IPS-18c (cell line): ENCODE measurements around the gene GIMD1.

Source experiments
- H3K4me3 ChIP-seq: 2 replicates; pipeline ENCODE4 v1.7.0; 2013; ENCODE audit warnings: low read depth, mild to moderate bottlenecking, low read length, moderate library complexity; ENCODE audit not compliant: insufficient read depth
- H3K9me3 ChIP-seq: one replicate; pipeline ENCODE4 v1.6.1; 2013; ENCODE audit warnings: mild to moderate bottlenecking, low read length, moderate library complexity; ENCODE audit not compliant: control insufficient read depth, insufficient read depth

GIMD1 gene

GRCh38 chr4:106362086-106362825, 6.3 kb downstream of the GIMD1 start:
- Histone ChIP-seq H3K4me3 (no peak overlapping the region), H3K9me3 (no peaks in the 10 kb centered on the region)

DNA sequence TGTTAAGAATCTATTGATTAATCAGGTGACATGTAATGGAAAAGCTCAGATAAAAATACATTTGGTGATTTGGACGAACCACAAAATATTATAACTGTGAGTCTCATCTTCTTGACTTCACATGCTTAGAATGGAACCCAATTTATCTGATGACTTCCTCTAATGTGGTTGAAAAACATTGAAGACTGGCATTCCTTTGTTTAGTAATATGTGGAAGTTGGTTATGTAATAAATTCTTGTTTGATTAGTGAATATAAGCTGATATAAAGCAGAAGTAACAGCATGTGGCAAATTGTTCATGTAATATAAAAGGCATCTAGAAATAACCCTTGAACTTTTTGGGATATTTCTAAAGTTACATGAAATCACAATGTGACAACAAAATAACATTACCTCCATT, 9.7 kb downstream of the GIMD1 start:
- H3K4me3 ChIP-seq = no peak overlapping the region
- H3K9me3 ChIP-seq = no peaks in the 10 kb centered on the region

DNA sequence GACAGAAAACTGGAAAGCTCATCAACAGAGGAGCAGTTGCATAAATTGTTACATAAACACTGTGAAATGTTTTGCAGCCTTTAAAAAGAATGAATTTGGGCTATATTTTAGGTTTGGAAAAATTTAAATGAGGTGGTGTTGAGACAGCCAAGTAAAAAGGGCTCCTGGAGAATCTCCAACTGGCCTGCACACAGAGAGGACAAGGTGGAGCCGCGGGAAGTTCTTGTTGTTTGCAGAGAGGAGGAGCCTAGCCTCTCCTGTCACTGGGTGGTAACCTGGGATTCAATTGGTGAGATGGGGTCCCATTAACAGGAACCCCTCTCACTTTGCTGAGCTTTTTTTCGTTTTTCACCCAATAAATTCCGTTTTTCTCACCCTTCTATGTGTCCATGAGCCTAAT, 13.4 kb downstream of the GIMD1 start:
- H3K9me3 ChIP-seq = no peaks in the 10 kb centered on the region

DNA sequence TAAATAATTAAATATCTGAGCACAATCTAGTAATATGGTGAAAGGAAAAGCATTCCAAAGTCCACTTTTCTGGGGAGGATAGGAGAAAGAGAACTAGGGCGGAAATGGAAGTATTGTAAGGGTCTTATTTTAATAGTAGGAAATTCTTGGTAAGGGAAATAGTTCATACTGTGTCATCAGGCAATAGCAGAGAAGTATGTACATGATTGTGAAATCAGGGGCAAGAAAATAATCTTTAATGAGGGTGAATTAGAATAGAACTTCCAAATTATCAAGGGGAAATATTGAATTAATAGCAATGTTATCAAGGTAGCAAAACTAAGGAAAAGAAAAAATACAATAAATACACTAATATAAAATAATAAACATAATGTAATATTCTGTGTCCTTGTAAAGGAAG, 14.8 kb downstream of the GIMD1 start:
- no peaks in the 10 kb centered on the region for H3K9me3 ChIP-seq
- no peak overlapping the region for H3K4me3 ChIP-seq

More for the DNA sequence above, 13.4 kb downstream of the GIMD1 start:
- H3K4me3 ChIP-seq = no peak overlapping the region

- Histone ChIP-seq H3K9me3 (no peaks in the 10 kb centered on the region), H3K4me3 (no peak overlapping the region)
Measured at GRCh38 chr4:106351016-106351415, 17.6 kb downstream of the GIMD1 start.

- no peaks in the 10 kb centered on the region for H3K9me3 ChIP-seq
- no peak overlapping the region for H3K4me3 ChIP-seq
Measured at GRCh38 chr4:106347167-106347566, 21.4 kb downstream of the GIMD1 start.

- no peak overlapping the region for H3K4me3 ChIP-seq
Measured at GRCh38 chr4:106344647-106344970, 24.0 kb downstream of the GIMD1 start.

DNA sequence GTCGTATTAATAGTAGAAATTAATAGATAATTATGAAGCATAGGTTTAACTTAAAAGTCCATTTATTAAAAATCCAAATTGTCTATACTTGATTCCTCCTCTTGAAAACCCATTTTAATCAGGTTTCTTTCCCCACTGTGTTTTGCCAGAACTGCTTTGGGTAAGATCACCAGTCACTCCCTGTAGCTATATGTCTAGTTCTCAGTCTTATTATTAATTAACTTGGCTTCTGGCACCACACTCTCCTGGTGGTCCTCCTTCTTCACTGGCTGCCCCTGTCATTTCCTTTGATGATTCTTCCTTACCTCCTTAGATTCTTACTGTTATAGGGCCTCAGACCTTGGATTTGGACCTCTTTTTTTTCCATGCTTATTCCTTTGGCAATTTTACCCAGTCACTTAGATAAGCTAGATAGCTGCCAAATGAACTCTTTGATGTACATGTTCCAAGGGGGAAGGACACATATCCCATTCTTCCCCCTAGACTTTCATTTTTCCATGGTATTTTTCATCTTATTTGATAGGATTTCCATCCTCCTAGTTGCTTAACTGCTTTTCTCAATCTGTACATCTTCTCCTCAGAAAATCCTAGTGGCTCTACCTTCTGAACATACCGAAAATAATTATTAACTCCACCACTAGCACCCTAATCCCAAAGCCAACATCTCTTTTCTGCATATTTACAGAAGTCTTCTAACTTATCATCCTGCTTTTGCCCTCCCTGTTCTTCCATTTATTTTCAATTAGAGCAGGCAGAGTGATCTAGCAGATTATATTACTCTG, 24.5 kb downstream of the GIMD1 start:
- H3K9me3 ChIP-seq = no peaks in the 10 kb centered on the region

More at GRCh38 chr4:106344647-106344970, 24.0 kb downstream of the GIMD1 start:
- no peaks in the 10 kb centered on the region for H3K9me3 ChIP-seq

DNA sequence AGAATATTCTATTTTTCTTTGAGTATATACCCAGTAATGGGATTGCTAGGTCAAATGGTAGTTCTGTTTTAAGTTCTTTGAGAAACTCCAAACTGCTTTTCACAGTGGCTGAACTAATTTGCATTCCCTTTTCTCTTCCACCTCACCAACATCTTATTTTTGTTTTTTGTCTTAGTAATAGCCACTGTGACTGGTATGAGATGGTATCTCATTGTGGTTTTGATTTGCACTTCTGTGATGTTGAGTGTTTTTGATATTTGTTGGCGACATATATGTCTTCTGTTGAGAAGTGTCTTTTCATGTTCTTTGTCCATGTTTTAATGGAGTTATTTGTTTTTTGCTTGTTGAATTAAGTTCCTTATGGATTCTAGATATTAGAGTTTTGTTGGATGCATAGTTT, 27.8 kb downstream of the GIMD1 start:
- Histone ChIP-seq H3K4me3 (no peak overlapping the region), H3K9me3 (peaks cover 3% of the 10 kb centered on the region)

More for the DNA sequence above, 24.5 kb downstream of the GIMD1 start:
- no peak overlapping the region for H3K4me3 ChIP-seq

DNA sequence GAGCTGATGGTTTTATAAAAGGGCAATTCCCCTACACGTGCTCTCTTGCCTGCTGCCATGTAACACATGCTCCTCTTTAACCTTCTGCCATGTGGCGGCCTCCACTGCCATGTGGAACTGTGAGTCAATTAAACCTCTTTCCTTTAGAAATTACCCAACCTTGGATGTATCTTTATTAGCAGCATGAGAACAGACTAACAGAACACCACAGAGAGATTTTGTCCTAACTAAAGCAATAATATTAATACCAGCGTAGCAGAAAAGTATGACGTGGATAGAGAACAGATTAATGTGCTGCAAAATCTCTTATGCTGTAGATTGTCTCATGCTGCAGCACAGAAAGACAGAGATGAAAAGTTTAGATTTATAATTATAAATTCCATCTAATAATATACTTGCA, 29.1 kb downstream of the GIMD1 start:
- Histone ChIP-seq H3K9me3 (peaks cover 3% of the 10 kb centered on the region), H3K4me3 (no peak overlapping the region)

- Histone ChIP-seq H3K9me3 (peaks cover 3% of the 10 kb centered on the region), H3K4me3 (no peak overlapping the region)
Measured at GRCh38 chr4:106338671-106339070, 29.9 kb downstream of the GIMD1 start.

DNA sequence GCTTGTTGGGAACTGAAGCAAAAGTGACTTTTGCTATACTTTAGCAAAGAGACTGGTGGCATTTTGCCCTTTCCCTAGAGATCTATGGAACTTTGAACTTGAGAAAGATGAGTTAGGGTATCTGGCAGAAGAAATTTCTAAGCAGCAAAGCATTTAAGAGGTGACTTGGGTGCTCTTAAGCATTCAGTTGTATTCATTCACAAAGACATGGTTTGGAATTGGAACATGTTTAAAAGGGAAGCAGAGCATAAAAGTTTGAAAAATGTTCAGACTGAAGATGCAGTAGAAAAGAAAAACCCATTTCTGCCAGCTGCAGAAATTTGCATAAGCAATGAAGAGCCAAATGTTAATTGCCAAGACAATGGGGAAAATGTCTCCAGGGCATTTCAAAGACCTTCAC, 30.7 kb downstream of the GIMD1 start:
- H3K9me3 ChIP-seq = peaks cover 3% of the 10 kb centered on the region
- no peak overlapping the region for H3K4me3 ChIP-seq

DNA sequence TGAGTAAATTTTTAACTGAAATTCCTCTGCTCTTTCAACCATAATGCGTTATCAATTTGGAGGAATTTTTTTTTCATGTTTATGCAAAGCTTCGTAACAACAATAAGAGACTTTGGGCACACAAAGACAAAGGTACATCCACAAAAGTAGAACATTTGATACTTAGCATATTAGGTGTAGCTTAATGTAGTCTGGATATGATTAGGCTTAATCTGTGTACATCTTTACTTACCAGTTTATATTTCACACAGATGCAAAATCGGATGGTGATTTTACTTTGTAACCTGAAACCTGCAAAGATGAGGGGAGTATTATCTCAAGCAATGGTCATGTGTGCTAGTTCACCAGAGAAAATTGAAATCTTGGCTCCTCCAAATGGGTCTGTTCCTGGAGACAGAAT, 32.0 kb downstream of the GIMD1 start:
- Histone ChIP-seq H3K9me3 (peaks cover 3% of the 10 kb centered on the region), H3K4me3 (no peak overlapping the region)

GRCh38 chr4:106334741-106335470, 33.7 kb downstream of the GIMD1 start:
- Histone ChIP-seq H3K9me3 (peaks cover 3% of the 10 kb centered on the region), H3K4me3 (no peak overlapping the region)

GRCh38 chr4:106333186-106333585, 35.4 kb downstream of the GIMD1 start:
- H3K9me3 ChIP-seq = peaks cover 3% of the 10 kb centered on the region
- H3K4me3 ChIP-seq = no peak overlapping the region

- H3K4me3 ChIP-seq = no peak overlapping the region
- no peaks in the 10 kb centered on the region for H3K9me3 ChIP-seq
Measured at GRCh38 chr4:106329041-106329618, 39.4 kb downstream of the GIMD1 start.

GRCh38 chr4:106325800-106326199, 42.8 kb downstream of the GIMD1 start:
- H3K4me3 ChIP-seq = no peak overlapping the region

DNA sequence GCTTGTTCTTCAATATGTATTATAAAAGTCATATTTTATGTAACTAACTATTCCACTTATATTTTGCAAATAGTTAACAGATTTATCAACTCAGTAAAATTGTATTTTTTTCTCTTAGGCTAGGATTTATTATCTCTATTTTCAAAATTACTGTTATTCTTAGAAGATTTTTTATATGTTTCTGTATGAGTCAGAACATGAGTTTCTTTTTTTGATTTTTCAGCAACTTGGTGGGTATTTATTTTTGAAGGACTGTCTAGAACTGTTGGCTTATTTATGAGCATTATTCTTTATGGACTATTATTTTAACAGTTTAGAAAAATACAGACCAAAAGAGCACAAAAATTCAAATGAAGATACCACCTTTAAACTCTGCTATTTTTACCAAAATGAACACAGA, 45.5 kb downstream of the GIMD1 start:
- Histone ChIP-seq H3K4me3 (no peak overlapping the region), H3K9me3 (peaks cover 3% of the 10 kb centered on the region)

More at GRCh38 chr4:106325800-106326199, 42.8 kb downstream of the GIMD1 start:
- no peaks in the 10 kb centered on the region for H3K9me3 ChIP-seq
